Panc1 (cell line): ENCODE results near the gene HABP4. TPM values are rescaled to one million over a fixed set of nuclear protein-coding genes. Genes with fewer than 3 reads are reported as not detected.

Experiments used
- ATAC-seq: fragments of 200-7000 bp; cut with Tn5 transposase; 2 replicates; pipeline ENCODE4 v1.9.1; 2020; ENCODE audit warnings: mild to moderate bottlenecking, moderate library complexity
- BruUV-seq: library from RNA; stranded (reverse); fragments of 400-500 nt; replicated peaks from 2 replicates; lab custom pipeline; 2021; lab: Mats Ljungman, UMichigan
- CTCF ChIA-PET: fragments of 300-600 bp; sonication (Branson Sonifier 250); formaldehyde crosslinking; loops from one replicate; lab custom pipeline; 2022; ENCODE audit warnings: antibody characterized with exemption; lab: Charles Lee
- POLR2A ChIA-PET: fragments of 300-600 bp; sonication (Branson Sonifier 250); formaldehyde crosslinking; loops from one replicate; lab custom pipeline; 2022; ENCODE audit warnings: antibody characterized with exemption; lab: Charles Lee
- DNase-seq: peaks from one replicate; pipeline ENCODE4 v3.0.0-alpha.2; 2010; ENCODE audit warnings: low read depth, low spot score
- H3K27ac ChIP-seq: 2 replicates; pipeline ENCODE4 v1.5.1; 2011; ENCODE audit warnings: mild to moderate bottlenecking, low read length, inconsistent platforms
- H3K27me3 ChIP-seq: fragments of 200-500 bp; sonication (Bioruptor generic); 2 replicates; pipeline ENCODE4 v1.6.0; 2014; ENCODE audit warnings: low read length, inconsistent platforms; ENCODE audit not compliant: control insufficient read depth, insufficient read depth
- H3K36me3 ChIP-seq: fragments of 200-500 bp; sonication (Bioruptor generic); 2 replicates; pipeline ENCODE4 v1.5.1; 2014; ENCODE audit warnings: inconsistent platforms, mild to moderate bottlenecking, low read length, moderate library complexity; ENCODE audit not compliant: control insufficient read depth, insufficient read depth
- H3K4me1 ChIP-seq: 2 replicates; pipeline ENCODE4 v1.5.1; 2011; ENCODE audit warnings: inconsistent platforms, mild to moderate bottlenecking, low read length, moderate library complexity; ENCODE audit not compliant: control insufficient read depth, insufficient read depth
- H3K4me3 ChIP-seq, 2 experiments: 2 replicates each; pipeline ENCODE4 v1.5.1; 2011 to 2012; ENCODE audit warnings: low read depth in 2 of 2, low read length in 2 of 2, mild to moderate bottlenecking in 2 of 2, inconsistent platforms in 1 of 2, moderate library complexity in 1 of 2
- H3K9me3 ChIP-seq: fragments of 200-500 bp; sonication (Bioruptor generic); 2 replicates; pipeline ENCODE4 v1.5.1; 2014; ENCODE audit warnings: low read depth, mild to moderate bottlenecking, inconsistent platforms, low read length, moderate library complexity; ENCODE audit not compliant: control insufficient read depth, insufficient read depth
- POLR2AphosphoS5 ChIP-seq: IDR thresholded peaks from 2 replicates; pipeline ENCODE4 v1.6.1; 2012; ENCODE audit warnings: mild to moderate bottlenecking, low read depth, low read length, moderate library complexity
- SIN3A ChIP-seq: IDR thresholded peaks from 2 replicates; pipeline ENCODE4 v1.6.1; 2012; ENCODE audit warnings: low read depth, mild to moderate bottlenecking, low read length, moderate library complexity, borderline replicate concordance; ENCODE audit not compliant: insufficient read depth
- TCF7L2 ChIP-seq: IDR thresholded peaks from 2 replicates; pipeline ENCODE4 v1.6.1; 2011; ENCODE audit warnings: mild to moderate bottlenecking, low read depth, low read length, inconsistent platforms
- in situ Hi-C: cut with HindIII; loops from 2 replicates; pipeline ENCODE4 v1.10.0; 2016; ENCODE audit warnings: low sequenced_read_pairs, low pct_unique_long_range_greater_than_20kb
- intact Hi-C: fragments of 100-400 bp; cut with micrococcal nuclease; formaldehyde crosslinking; loops from one replicate; pipeline ENCODE4 v1.10.0; 2022; ENCODE audit not compliant: unreplicated experiment
- total RNA-seq: library from RNA; stranded (reverse); gene quantifications from one replicate; pipeline ENCODE4 v1.2.1, GENCODE V29; 2021; ENCODE audit not compliant: unreplicated experiment
- TF ChIP-seq, protein P1 (sequence below), 2 experiments: IDR thresholded peaks; 2 replicates each; pipeline ENCODE4 v1.6.1; 2011 to 2012; ENCODE audit warnings: low read depth in 2 of 2, control low read depth in 1 of 2, low read length in 1 of 2, mild to moderate bottlenecking in 1 of 2, moderate library complexity in 1 of 2; ENCODE audit not compliant: insufficient read depth in 1 of 2
- TF ChIP-seq, protein P2 (sequence below): fragments of 450-650 bp; IDR thresholded peaks from 2 replicates; pipeline ENCODE4 v1.5.1; 2017; ENCODE audit warnings: mild to moderate bottlenecking

HABP4 gene
- total RNA-seq, 1 experiment from 2014 or later = 32.3 TPM

DNA sequence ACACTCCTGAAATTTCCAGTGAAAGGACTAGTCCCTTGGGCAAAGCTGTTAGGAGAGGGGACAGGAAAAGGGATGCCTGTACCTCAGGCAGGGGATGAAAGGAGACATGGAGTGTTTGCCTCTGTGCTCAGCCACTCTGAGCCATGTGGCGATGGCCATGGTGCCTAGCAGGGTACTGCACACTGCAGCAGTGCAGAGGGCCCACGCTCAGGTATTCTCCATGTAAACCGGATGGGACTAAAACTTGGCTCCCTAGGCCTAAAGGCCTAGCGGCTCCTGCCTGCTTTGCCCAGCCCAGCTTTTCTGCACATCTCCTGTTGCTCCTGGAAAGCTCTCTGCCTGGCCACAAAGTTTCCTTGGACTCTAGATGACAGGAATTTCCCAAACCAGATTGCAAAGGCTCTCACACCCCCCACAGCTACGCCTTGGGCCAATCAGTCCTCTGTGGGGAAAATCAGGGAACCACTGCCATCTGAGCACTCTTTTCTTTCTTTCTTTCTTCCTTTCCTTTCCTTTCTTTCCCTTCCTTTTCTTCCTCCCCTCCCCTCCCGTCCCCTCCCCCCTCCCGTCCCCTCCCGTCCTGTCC is 44.3 kb downstream of the HABP4 start:
- Histone ChIP-seq H3K9me3 (no peaks in the 10 kb centered on the region), H3K27ac (no peak overlapping the region), H3K4me1 (no peaks in the 10 kb centered on the region), H3K27me3 (no peaks in the 10 kb centered on the region), H3K4me3 (no peak overlapping the region), H3K36me3 (peaks cover 6% of the 10 kb centered on the region; the same call in 1 of the 2 replicates)
- ATAC-seq (no peak), DNase-seq (no peak)
- BruUV-seq = no TSS peak
- intact Hi-C loops = no loop called here
- TF ChIP-seq POLR2AphosphoS5 = no peak
- TF ChIP-seq, protein P1, sequence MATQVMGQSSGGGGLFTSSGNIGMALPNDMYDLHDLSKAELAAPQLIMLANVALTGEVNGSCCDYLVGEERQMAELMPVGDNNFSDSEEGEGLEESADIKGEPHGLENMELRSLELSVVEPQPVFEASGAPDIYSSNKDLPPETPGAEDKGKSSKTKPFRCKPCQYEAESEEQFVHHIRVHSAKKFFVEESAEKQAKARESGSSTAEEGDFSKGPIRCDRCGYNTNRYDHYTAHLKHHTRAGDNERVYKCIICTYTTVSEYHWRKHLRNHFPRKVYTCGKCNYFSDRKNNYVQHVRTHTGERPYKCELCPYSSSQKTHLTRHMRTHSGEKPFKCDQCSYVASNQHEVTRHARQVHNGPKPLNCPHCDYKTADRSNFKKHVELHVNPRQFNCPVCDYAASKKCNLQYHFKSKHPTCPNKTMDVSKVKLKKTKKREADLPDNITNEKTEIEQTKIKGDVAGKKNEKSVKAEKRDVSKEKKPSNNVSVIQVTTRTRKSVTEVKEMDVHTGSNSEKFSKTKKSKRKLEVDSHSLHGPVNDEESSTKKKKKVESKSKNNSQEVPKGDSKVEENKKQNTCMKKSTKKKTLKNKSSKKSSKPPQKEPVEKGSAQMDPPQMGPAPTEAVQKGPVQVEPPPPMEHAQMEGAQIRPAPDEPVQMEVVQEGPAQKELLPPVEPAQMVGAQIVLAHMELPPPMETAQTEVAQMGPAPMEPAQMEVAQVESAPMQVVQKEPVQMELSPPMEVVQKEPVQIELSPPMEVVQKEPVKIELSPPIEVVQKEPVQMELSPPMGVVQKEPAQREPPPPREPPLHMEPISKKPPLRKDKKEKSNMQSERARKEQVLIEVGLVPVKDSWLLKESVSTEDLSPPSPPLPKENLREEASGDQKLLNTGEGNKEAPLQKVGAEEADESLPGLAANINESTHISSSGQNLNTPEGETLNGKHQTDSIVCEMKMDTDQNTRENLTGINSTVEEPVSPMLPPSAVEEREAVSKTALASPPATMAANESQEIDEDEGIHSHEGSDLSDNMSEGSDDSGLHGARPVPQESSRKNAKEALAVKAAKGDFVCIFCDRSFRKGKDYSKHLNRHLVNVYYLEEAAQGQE (IDR thresholded peaks at IDR 0.05; ENCODE audit: insufficient read depth in 1 of 2, low read depth in 2 of 2, low read length in 1 of 2) = no peak
- no peak for TF ChIP-seq SIN3A
- TF ChIP-seq, protein P2, sequence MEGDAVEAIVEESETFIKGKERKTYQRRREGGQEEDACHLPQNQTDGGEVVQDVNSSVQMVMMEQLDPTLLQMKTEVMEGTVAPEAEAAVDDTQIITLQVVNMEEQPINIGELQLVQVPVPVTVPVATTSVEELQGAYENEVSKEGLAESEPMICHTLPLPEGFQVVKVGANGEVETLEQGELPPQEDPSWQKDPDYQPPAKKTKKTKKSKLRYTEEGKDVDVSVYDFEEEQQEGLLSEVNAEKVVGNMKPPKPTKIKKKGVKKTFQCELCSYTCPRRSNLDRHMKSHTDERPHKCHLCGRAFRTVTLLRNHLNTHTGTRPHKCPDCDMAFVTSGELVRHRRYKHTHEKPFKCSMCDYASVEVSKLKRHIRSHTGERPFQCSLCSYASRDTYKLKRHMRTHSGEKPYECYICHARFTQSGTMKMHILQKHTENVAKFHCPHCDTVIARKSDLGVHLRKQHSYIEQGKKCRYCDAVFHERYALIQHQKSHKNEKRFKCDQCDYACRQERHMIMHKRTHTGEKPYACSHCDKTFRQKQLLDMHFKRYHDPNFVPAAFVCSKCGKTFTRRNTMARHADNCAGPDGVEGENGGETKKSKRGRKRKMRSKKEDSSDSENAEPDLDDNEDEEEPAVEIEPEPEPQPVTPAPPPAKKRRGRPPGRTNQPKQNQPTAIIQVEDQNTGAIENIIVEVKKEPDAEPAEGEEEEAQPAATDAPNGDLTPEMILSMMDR = no peak
- in situ Hi-C loops = no loop called here
- POLR2A ChIA-PET = no interaction called here
- CTCF ChIA-PET = interaction anchor here (0.6 kb wide), 1 partner anchor 70 kb away, joined by 3 read pairs; no protein-coding TSS in a partner anchor

DNA sequence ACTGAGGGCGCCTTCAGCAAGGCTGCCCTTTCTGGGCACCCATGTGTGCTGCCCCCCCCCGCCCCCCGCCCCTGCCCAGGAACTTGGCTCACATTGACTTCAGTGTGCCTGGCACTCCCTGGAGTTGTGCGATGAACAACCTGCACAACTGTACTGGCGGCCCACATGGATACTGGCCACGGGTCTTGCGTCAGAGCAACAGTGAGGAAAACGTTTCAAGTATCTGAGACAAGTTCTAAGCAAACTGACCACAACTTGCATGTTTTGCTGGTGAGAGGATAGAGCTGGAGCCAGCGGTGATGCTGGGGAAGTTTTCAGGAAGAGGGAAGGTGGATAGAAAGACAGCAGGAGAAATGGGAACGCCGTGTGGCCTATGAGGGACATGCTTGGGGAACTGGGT is 45.4 kb downstream of the HABP4 start:
- intact Hi-C loops (no loop called here), in situ Hi-C loops (no loop called here)
- ChIA-PET CTCF (no interaction called here), POLR2A (no interaction called here)
- DNase-seq (no peak), ATAC-seq (no peak)
- TF ChIP-seq TCF7L2 (no peak), POLR2AphosphoS5 (no peak), SIN3A (no peak)
- TF ChIP-seq, protein P2 = no peak
- TF ChIP-seq, protein P1 (IDR thresholded peaks at IDR 0.05; ENCODE audit: insufficient read depth in 1 of 2, low read depth in 2 of 2, low read length in 1 of 2) = no peak
- Histone ChIP-seq H3K9me3 (no peaks in the 10 kb centered on the region), H3K27ac (no peak overlapping the region), H3K27me3 (no peaks in the 10 kb centered on the region), H3K36me3 (peaks cover 5% of the 10 kb centered on the region; the same call in 1 of the 2 replicates), H3K4me1 (no peaks in the 10 kb centered on the region), H3K4me3 (no peak overlapping the region)
- BruUV-seq = no TSS peak
